ENCODE measurements around the gene MAP1LC3B2. TPM values are rescaled to one million over a fixed set of nuclear protein-coding genes. Genes with fewer than 3 reads are reported as not detected.

MAP1LC3B2 gene
- total RNA-seq, 1 donor from 2014 or later = 4.1 TPM

DNA sequence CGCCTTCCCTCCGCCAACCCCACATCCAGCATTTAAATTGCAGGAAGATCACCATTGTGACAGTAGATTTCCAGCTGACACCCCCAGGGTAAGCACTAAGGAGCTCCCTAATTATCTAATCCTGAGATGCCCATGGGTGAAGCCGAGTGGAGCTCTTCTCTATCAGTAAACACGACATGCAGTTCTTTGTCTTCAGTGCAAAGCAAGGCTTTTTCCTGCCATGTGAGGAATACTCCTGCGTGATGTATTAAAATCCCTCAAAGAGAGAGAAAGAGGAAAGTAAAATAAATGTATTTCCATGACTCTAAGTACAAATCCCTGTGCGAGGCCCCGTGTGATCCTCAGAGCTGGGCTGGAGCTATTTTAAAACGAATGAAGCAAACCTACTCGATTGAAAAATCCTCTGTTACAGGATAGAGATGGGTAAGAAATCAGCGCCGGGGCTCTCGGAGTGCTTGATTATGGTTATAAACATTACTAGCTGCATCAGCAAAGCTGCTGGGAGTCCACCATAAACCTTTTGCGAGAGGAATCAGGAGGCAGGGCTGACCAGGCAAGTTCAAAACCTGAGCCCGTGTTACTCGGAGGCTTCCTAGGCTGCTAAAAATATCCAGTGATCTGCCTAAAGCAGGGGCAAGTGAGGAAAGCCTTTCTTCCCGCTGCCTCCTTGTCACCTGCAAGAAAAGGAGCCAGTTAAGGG lies 61.5 kb downstream of the MAP1LC3B2 start:
- intact Hi-C loops (cut with DNase I) = no loop called here
- ATAC-seq (ENCODE audit: poor library complexity) = no peak
- no peak for DNase-seq

- ATAC-seq (ENCODE audit: poor library complexity) (no peak), DNase-seq (no peak)
- intact Hi-C loops (cut with DNase I) = no loop called here
Observed at GRCh38 chr12:116621194-116621593, 62.0 kb downstream of the MAP1LC3B2 start.

DNA sequence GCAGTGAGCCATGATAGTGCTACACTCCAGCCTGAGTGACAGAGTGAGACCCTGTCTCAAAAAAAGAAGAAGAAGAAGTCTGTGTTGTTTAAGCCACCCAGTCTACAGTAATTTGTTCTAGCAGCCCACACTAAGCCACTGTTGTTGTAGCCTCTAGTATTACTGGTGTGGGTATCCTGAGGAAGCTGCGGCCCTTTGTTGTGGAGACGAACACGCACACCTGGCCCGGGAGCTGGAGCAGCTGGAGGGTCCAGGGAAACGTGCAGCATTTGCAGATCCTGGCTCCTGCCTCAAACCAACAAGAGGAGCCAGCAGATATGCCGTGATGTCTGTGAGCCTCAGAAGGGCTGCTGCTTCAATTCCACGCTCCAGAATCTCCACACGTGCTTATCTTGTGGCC lies 65.3 kb downstream of the MAP1LC3B2 start:
- no peak for DNase-seq
- ATAC-seq (ENCODE audit: poor library complexity) = no peak
- intact Hi-C loops (cut with DNase I) = no loop called here

DNA sequence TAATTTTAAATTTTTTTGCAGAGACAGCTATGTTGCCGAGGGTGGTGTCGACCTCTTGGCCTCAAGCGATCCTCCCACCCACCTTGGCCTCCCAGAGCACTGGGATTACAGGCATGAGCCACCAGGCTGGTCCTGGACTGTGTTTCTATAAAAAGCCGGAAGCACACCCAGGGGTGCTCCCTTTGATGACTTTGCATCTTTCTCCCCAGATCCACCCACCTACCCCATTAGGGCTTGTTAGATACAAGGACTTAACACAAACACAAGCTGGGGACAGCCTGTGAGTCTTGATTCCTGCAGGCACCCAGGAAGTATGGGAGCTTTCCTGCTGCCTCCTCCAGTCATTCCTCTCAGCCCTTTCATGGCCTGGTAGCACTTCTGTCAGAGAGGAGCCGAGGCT lies 67.0 kb downstream of the MAP1LC3B2 start:
- intact Hi-C loops (cut with DNase I) = no loop called here
- DNase-seq (no peak), ATAC-seq (ENCODE audit: poor library complexity) (no peak)

Other genes with a start within 250 kb of the MAP1LC3B2 start
- gene SPRING1, start 178.7 kb downstream of the MAP1LC3B2 start, total RNA-seq = 8.0 TPM
- gene RNFT2, start 178.9 kb downstream of the MAP1LC3B2 start, total RNA-seq = 0.62 TPM